Neutrophil (primary cell): ENCODE measurements around the gene ASIC2.

ENCODE experiments used
- H3K27ac ChIP-seq: fragments of 200-600 bp; sonication (generic); 2 replicates; pipeline ENCODE4 v1.5.1; 2016; ENCODE audit warnings: mild to moderate bottlenecking, moderate library complexity
- H3K27me3 ChIP-seq: fragments of 200-600 bp; sonication (generic); 2 replicates; pipeline ENCODE4 v1.6.0; 2016; ENCODE audit warnings: mild to moderate bottlenecking
- H3K36me3 ChIP-seq: fragments of 200-600 bp; sonication (generic); 2 replicates; pipeline ENCODE4 v1.5.1; 2017
- H3K4me1 ChIP-seq, 2 experiments: fragments of 200-600 bp in 1 of 2; sonication (generic) in 1 of 2; 1 replicate in 1 of 2; 2 replicates in 1 of 2; pipeline versions ENCODE4 v1.5.1 to v1.6.1; 2013 to 2016; ENCODE audit warnings: low read depth in 1 of 2, low read length in 1 of 2, mild to moderate bottlenecking in 1 of 2, moderate library complexity in 1 of 2; ENCODE audit not compliant: control insufficient read depth in 1 of 2, insufficient read depth in 1 of 2
- H3K4me3 ChIP-seq, 2 experiments: fragments of 200-600 bp in 1 of 2; sonication (generic) in 1 of 2; 1 replicate in 1 of 2; 2 replicates in 1 of 2; pipeline ENCODE4 v1.5.1; 2013 to 2016; ENCODE audit warnings: low read depth in 1 of 2, low read length in 1 of 2, mild to moderate bottlenecking in 1 of 2, moderate library complexity in 1 of 2
- H3K9me3 ChIP-seq: fragments of 200-600 bp; sonication (generic); 2 replicates; pipeline ENCODE4 v1.5.1; 2016
- TF ChIP-seq, protein P1 (sequence below): fragments of 200-600 bp; sonication (generic); IDR thresholded peaks from 2 replicates; pipeline ENCODE4 v1.5.1; 2016; ENCODE audit warnings: antibody characterized with exemption

ASIC2 gene

GRCh38 chr17:33234930-33235685 is 58.0 kb downstream of the ASIC2 start:
- H3K27me3 ChIP-seq, result no peaks in the 10 kb centered on the region
- H3K9me3 ChIP-seq, result no peaks in the 10 kb centered on the region
- no peak overlapping the region for H3K27ac ChIP-seq
- TF ChIP-seq, protein P1, sequence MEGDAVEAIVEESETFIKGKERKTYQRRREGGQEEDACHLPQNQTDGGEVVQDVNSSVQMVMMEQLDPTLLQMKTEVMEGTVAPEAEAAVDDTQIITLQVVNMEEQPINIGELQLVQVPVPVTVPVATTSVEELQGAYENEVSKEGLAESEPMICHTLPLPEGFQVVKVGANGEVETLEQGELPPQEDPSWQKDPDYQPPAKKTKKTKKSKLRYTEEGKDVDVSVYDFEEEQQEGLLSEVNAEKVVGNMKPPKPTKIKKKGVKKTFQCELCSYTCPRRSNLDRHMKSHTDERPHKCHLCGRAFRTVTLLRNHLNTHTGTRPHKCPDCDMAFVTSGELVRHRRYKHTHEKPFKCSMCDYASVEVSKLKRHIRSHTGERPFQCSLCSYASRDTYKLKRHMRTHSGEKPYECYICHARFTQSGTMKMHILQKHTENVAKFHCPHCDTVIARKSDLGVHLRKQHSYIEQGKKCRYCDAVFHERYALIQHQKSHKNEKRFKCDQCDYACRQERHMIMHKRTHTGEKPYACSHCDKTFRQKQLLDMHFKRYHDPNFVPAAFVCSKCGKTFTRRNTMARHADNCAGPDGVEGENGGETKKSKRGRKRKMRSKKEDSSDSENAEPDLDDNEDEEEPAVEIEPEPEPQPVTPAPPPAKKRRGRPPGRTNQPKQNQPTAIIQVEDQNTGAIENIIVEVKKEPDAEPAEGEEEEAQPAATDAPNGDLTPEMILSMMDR, result no peak
- H3K36me3 ChIP-seq, result no peaks in the 10 kb centered on the region
- no peaks in the 10 kb centered on the region for H3K4me1 ChIP-seq
- no peak overlapping the region for H3K4me3 ChIP-seq

GRCh38 chr17:33234233-33234632 is 58.9 kb downstream of the ASIC2 start:
- H3K9me3 ChIP-seq, result no peaks in the 10 kb centered on the region
- H3K4me1 ChIP-seq, result no peaks in the 10 kb centered on the region
- no peak overlapping the region for H3K27ac ChIP-seq
- H3K27me3 ChIP-seq, result no peaks in the 10 kb centered on the region
- TF ChIP-seq, protein P1, result no peak
- H3K4me3 ChIP-seq, result no peak overlapping the region
- no peaks in the 10 kb centered on the region for H3K36me3 ChIP-seq

DNA sequence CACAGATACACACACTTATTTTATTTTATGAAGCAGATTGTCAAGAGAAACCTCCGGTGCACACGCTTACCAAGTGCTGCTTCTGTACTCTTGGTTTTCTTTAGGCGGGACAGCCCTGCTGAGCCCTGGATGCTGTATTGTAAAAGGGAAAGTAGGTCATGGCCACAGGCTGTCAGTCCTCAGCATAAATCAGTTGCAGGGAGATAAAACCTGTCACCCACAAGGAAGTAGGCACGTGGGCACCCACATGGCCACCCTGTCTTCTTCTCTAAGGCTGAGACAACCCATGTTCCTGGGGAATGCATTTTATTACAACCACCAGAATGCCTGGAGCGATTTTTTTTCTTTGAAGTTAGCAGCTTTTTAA is 59.3 kb downstream of the ASIC2 start:
- Histone ChIP-seq H3K27me3 (no peaks in the 10 kb centered on the region), H3K9me3 (no peaks in the 10 kb centered on the region), H3K27ac (no peak overlapping the region), H3K4me3 (no peak overlapping the region), H3K36me3 (no peaks in the 10 kb centered on the region), H3K4me1 (no peaks in the 10 kb centered on the region)
- TF ChIP-seq, protein P1, result no peak

DNA sequence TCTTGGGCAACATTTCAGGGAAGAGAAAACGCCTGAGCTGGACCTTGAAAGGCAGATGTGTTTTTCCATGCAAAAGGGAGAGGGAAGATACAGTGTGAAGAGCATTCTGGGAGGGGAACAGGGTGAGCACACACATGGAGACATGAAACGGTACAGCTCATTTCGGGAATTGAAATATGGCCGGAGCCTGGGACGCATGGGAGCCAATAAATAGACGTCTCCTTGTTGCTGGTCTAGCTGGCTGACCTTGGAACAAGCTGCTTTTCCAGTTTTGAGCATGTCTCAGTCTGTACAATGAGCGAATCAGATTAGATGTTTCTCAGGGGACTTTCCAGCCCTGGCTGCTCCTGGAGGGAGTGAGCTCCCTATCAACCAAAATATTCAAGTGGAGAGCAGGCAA is 63.6 kb downstream of the ASIC2 start:
- Histone ChIP-seq H3K9me3 (no peaks in the 10 kb centered on the region), H3K27ac (no peak overlapping the region), H3K4me1 (no peaks in the 10 kb centered on the region), H3K27me3 (no peaks in the 10 kb centered on the region), H3K36me3 (no peaks in the 10 kb centered on the region), H3K4me3 (no peak overlapping the region)
- TF ChIP-seq, protein P1, result no peak

GRCh38 chr17:33229028-33229427 is 64.1 kb downstream of the ASIC2 start:
- H3K4me1 ChIP-seq, result no peaks in the 10 kb centered on the region
- TF ChIP-seq, protein P1, result no peak
- H3K27me3 ChIP-seq, result no peaks in the 10 kb centered on the region
- no peak overlapping the region for H3K27ac ChIP-seq
- no peak overlapping the region for H3K4me3 ChIP-seq
- no peaks in the 10 kb centered on the region for H3K36me3 ChIP-seq
- H3K9me3 ChIP-seq, result no peaks in the 10 kb centered on the region
